EL (cell line): ENCODE data around the gene HMGA1.
"Not testable (repeated sequence)": the region's sequence is repeated elsewhere in the genome, so short reads cannot be mapped to it uniquely, and the experiment has no call there.

Source experiments
- DNase-seq: peaks from one replicate; pipeline ENCODE4 v3.0.0-alpha.2; 2016

HMGA1 gene

DNA sequence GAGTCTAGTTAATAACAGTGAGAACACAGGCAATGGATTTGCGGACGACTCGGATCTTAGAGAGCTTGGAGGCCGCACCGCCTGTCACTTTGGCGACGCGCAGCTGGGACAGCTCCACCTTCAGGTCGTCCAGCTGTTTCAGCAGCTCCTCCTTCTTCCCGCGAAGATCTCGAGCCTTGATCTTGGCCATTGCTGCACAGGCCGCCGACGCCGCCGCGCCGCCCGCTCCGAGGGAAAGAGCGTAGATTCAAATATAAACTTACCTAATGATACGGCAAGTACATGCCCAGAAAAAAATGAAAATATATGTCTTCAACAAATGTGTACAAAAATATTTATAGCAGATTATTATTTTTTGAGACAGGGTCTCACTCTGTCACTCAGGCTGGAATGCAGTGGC is 26.8 kb downstream of the HMGA1 start:
- not testable (repeated sequence) for DNase-seq

DNA sequence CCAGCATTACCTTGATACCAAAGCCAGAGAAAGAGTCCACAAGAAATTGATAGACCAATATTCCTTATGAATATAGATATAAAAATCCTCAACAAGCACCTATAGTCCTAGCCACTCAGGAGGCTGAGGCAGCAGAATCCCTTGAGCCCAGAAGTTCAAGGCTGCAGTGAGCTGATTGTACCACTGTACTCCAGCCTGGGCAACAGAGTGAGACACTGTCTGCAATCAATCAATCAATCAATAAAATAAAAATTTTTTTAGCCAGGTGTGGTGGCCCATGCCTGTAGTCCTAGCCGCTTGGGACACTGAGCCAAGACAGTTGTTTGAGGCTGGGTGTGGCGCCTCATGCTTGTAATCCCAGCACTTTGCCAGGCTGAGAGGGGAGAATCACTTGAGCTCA is 31.1 kb downstream of the HMGA1 start:
- no peak for DNase-seq

DNA sequence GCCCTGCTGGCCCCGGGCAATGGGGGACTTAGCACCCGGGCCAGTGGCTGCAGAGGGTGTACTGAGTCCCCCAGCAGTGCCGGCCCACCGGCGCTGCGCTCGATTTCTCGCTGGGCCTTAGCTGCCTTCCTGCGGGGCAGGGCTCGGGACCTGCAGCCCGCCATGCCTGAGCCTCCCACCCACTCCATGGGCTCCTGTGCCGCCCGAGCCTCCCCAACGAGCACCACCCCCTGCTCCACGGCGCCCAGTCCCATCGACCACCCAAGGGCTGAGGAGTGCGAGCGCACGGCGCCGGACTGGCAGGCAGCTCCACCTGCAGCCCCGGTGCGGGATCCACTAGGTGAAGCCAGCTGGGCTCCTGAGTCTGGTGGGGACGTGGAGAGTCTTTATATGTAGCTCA is 32.5 kb downstream of the HMGA1 start:
- not testable (repeated sequence) for DNase-seq

DNA sequence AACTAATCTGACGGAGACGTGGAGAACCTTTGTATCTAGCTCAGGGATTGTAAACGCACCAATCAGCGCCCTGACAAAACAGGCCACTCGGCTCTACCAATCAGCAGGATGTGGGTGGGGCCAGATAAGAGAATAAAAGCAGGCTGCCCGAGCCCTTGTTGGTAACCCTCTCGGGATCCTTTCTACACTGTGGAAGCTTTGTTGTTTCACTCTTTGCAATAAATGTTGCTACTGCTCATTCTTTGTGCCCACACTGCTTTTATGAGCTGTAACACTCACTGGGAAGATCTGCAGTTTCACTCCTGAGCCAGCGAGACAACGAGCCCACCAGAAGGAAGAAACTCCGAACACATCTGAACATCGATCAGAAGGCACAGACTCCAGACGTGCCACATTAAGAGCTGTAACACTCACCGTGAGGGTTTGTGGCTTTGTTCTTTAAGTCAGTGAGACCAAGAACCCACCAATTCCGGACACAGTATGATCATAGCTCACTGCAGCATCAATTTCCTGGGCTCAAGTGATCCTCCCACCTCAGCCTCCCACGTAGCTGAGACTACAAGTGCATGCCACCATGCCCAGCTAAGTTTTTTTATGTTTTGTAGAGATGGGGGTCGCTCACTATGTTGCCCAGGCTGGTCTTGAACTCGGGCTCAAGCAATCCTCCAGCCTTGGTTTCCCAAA is 33.1 kb downstream of the HMGA1 start:
- not testable (repeated sequence) for DNase-seq

DNA sequence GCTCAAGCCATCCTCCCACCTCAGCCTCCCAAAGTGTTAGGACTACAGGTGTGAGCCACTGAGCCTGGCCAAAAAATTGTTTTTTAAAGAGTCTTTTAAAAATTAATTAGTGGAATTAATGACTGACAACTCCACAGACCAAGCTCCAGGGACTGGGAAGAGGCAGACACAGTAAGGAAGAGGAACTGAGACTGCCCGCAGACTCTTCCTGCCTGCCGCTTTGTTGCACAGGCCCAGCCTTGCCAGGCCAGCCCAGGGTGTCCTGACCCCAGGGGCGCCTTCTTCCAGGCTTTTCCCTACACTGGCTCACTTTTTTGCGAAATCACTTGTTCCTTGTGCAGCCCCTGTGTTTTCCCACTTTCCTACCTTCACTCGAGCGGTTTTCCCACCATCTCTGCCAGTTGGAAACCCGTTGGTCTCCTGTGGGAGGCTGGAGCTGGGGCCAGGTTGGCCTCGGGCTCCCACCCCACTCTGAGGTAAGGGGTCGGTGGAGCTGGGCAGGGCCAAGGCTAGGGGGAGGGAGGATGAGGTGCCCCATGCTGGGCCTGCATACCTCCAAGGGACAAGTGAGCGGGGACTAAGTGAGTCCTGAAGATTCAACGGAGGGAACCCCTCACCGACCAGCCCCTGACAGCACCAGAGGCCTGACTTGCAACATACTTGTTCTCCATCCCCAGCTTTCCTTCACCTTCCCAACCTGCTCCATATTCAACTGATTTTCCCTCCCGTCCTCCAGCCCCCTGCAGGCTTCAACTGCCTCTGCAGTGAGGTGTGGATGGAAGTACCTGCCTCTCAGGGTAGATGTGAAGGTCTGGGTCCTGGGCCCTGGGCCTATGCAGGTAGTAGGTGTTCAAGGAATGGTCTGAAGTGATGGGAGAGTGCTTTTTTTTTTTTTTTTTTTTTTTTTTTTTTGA is 35.6 kb downstream of the HMGA1 start:
- DNase-seq = no peak

DNA sequence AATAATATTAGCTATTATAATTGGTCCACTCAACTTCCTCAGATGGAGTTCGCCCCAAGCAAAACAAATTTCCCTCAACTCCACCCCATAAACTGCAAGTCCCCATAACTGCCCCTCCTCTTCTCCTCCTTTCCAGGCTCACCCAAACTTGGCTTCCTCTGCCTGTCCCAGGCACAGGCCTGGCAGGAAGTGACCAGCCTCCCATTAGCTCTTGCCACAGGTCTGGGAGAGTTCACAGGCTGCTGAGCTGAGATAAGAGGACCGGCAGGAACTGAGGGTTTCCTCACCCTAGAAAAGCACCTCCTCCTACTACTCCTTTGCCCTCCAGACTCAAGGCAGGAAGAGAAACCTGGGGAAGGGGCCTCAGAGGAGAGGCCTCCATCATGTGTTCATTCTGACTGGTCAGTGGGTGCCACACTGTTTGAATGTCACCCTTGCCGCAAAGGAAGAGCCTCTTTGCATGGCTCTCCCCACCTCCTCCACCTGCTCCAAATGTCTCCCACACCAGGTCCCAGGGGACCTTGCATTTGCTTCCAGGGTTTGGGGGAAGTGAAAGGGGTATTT is 36.7 kb downstream of the HMGA1 start:
- DNase-seq = peak; percentile 12

DNA sequence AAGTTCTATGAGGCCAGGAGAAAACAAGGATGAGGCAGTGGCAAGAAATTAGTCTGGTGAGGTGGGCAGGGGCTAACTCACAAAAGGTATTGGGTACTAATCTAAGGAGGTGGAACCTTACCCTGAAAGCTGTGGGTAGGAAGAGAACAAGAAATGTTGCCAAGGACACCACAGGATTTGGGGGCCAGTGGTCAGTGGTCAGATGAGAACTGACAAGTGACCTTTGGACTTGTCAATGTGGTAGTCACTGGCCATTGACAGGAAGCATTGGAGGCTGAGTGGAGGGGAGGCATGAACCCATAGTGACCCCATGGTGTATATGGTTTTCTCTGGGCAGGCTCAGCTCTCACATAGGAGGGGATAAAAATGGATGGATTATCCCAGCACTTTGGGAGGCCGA is 37.5 kb downstream of the HMGA1 start:
- no peak for DNase-seq

DNA sequence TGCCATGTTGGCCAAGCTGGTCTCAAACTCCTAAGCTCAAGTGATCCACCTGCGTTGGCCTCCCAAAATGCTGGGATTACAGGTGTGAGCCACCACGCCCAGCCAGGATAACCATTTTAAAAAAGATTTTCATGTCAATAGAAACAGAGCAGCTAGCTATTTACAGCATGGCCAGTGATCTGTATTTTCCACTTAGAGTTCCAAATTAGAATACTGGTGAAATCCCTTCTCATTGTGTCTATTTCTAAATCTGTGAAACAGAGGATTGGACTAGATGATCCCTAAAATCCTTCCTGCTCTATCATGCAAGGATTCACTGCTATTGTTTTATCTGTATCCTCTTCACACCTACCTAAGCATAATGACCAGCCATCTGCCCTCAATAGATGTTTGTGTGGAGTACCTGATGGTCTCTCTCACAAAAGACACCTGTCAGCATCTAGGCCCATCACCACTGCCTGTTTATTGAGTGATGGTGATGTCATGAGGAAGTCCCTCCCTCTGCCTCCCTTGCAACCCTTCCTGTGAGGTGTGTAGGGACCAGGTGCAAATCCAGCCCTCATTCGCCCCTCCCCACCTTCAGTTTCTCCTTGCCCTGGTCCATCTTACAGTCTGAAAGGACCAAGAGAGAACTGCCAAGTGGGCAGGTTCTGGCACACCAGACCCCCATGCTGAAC is 38.6 kb downstream of the HMGA1 start:
- no peak for DNase-seq

DNA sequence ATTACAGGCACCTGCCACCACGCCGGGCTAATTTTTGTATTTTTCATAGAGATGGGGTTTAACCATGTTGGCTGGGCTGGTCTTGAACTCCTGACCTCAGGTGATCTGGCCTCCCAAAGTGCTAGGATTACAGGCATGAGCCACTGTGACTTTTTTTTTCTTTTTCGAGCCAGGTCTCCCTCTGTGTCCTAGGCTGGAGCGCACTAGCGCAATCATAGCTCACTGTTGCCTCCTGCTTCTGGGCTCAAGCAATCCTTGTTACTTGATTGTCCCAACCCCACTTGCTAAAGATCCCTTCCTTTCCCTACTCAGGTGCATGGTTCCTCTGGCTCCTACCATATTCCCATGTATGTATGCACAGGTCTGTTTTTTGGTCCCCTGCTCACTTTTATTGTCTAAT is 39.5 kb downstream of the HMGA1 start:
- DNase-seq = no peak

DNA sequence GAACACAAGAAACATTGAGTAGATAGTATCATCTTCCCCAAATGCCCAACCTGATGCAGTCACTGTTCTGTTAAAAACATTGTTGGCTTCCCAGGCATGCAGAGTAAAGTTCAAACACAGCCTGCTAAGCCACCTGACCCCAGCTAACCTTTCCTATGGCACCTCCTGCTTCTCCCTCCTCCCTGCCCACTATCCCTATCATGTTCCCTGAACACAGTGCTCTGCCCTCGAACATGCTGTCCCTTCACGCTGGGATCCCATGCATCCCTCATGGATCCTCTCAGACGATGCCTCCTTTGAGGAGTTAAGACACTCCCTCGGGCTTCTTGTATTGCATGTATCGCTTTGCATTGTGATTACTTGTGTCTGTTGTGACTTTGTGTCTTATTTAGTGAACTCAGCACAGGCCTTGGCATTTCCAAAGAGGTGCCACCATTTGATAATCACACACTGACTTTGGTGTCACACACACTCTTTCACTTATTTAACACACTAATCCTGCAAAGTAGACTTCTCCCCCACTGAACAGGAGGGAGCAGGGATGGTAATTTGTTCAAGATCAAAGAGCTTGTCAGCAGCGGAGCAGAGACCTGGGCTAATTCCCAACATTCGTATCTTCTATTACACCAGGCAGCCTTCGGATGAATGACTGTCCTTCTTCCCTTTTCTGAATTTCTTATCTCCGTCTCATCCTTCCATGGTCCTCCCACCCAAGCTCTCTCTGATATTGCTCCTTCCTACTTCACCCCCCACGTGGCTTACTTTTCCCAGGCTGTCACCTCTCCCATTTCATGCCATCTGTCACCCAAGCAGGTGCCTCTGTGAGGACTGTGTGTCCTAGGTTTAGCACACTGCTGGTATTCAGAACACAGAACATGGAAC is 40.4 kb downstream of the HMGA1 start:
- DNase-seq = no peak

DNA sequence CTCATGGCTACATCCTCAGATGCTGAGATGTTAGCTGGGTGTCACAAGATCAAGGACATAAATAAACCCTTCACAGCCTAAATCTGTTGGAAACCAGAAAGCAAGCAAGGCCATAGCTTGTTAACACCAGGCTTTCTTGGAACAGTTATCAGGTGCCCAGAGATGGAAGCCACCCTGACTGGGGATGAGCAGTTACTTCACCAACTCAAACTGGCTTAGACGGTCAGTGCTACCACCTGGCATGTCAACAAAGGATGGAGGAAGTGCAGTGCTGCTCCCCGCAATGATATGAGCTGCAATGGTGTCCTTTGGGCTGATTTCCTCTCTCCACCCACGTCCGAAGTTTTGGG is 41.1 kb downstream of the HMGA1 start:
- DNase-seq = no peak

DNA sequence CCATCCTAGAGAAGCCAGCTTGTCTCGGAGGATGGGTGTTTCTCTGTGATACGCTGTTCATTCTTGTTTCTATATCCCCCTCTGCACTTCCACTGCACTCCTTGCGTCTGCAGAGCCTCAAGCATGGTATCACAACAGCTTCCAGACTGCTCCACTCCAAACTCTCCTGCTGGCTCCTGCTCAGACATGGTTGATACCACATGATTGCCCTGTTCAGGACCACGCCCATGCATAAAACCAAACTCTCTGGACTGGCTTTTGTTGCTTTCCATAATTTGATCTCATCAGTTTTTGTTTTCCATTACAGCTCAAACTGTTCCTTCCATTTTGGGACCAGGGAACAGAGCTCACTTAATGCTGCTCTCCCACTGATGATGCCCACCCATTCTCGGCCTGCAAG is 42.2 kb downstream of the HMGA1 start:
- DNase-seq = no peak

DNA sequence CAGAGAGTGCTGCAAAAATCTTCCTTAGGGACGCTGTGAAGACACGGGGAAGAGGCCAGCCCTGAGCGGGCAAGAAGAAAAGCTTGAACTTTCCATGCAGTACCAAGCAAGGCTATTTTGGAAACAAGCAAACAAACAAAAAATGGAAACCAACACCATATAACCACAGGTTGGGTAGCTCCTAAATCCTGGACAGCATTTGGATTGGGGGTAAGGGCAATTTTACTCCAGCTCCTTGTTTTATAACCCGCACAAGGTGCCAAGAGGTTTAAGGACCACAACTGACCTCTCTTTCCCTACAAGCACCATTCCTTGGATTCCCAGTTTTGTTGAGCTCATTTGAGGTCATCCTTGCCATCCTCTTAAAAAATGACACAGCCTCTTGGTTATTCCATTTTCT is 43.5 kb downstream of the HMGA1 start:
- DNase-seq = no peak

DNA sequence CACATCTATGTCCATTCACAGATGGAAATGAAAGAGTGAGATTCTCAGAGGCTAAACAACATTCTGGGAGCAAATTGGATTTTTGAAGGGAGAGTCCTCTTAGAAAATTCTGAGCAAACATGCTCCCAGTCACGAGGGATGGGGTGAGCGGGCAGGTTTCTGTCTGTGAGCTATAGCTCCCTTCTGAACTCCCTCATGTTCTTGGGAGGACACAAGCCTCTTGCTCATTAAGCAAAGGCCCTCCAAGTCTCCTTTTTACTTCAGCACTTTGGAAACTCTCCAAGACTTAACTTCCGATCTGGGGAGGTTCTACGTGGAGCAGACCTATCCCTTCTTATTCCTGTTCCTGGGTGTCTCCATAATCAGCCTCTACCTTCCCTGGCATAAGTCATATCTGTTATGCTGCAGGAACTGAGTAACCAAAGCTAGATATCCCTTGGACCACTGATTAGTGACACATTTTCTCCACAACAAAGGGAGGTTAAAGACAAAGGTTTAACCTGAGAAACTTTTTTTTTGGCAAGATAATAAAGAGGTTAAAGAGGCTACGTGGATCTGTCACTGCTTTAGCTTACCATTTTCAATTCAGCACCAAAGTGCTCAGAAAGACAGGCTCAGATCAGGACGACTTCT is 45.1 kb downstream of the HMGA1 start:
- DNase-seq = no peak

DNA sequence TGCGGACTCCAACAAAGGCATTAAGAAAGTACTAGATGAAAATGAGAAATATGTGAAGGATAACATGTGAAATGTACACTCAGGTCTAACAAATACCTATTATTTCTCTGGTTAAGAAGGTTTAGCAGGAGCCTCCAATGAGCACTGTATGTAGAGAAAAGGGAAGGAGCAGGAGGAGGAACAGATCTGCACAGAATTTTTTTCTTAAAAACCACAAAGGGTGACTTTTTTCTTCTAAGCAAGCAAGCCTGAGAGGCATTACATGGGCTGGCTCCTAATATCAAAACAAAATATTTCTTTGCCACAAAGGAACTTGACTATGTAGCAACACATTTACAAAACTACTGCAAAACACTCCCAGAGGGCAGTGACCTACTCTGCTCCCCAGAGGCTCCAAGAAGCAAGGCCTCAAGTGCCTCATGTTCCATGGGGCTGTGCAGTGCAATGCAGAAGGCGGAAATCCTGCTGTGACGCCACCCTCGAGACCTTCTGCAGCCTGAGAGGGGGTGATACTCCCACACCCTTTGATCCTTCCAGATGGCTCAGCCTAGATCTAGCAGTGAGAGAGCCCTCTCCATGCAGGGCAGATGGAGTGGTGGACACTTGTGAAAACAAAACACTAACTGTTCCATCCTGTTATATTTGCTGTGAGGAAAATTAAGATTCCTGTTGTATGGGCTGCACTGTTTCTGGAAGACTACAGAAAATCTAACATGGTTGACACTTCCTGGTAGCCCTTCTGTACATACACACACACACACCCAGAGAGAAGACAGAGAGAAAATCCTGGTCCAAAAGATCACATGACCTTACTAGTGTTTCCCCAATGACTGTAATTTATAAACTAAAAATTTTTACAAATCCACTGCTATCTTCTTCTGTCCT is 48.1 kb downstream of the HMGA1 start:
- DNase-seq = peak; percentile 16

DNA sequence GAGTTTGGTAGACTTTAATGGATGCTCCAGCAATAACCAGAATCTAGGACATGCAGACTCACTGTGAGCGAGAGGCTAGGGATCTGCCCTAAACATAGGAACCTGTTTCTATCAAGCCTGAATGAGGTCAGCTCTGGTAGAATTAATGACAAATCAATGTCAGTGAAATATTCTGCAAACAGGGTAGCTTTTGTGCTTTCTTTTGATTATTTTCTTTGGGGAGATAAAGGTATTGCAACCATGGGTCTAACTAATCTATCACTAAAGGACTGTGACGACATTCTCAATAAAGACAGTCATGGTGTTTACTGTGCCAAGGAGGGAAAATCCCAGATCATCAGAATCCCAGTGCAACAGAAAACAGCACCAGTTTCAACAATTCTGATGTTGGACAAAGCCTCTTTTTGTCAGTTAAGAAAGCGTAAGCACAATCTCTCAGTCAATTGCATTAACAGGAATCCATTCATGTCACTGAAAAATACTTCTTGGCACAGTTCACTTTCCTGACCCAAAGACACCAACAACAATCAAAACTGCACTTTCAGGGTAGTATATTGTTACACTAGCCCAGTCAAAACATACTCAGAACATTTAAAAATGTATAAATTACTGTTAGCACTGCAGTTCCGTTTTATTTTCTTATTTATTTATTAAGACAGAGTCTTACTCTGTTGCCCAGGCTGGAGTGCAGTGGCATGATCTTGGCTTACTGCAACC is 48.9 kb downstream of the HMGA1 start:
- no peak for DNase-seq

DNA sequence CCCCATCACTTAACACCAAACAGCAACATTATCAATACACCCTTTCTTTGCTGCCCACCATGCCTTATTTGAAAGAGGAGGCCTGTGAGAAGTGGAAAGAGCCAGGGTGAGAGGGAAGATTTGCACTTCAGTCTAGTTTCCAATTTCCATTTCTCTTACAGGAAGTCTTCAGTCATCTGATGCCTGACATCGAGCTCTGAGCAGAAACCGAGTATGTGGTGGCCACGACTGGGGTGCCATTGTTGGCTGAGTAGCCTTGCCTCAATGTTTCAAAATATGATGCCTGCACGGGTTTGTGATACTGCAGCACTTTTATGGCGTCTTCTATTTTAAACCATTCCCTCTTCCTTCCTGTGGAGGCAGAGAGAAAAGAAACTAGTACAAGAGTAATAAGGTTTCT is 51.9 kb downstream of the HMGA1 start:
- no peak for DNase-seq

DNA sequence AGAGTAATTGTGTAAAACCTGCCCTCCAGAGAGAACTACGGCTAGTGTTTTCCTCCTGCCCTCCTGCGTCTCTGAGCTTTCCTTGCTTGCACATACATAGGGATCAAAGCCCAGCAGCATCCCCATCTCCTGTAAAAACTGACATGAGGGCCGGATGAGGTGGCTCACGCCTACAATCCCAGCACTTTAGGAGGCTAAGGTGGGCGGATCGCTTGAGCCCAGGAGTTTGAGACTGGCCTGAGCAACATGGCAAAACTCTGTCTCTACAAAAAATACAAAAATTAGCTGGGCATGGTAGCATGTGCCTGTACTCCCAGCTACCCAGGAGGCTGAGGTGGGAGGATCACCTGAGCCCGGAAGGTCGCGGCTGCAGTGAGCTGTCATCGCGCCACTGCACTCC is 52.5 kb downstream of the HMGA1 start:
- DNase-seq = no peak

DNA sequence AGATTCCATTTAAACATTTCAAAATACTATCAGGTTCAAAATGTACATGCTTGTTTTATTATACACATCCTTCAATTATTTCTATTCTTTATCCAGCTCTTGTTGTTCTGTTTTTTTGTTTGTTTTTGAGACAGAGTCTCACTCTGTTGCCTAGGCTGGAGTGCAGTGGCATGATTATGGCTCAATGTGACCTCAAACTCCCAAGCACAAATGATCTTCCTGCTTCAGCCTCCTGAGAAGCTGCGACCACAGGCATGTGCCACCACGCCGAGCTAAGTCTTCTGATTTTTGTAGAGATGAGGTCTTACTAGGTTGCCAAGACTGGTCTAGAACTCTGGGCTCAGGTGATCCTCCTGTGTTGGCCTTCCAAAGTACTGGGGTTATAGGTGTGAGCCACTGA is 56.3 kb downstream of the HMGA1 start:
- DNase-seq = no peak

DNA sequence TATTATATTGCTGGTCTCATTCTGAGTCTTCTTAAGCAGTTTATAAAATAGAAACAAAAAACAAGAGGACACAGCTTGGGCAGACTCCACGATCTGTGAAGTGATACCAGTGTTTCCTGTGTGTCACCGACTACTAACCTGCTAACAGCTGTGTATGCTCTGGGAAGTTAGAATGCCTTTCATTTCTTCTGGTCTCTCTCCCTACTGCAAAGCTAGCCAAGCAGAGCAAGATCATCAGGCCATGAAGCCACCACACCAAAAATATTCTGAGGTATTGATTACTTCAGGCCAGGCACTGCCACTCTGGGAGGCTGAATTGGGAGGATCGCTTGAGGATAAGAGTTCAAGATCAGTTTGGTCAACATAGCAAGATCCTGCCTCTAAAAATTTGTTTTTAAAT is 59.0 kb downstream of the HMGA1 start:
- no peak for DNase-seq
